ENCODE data around the gene GFRA1. TPM values are rescaled to one million over a fixed set of nuclear protein-coding genes. Genes with fewer than 3 reads are reported as not detected.
"Not testable (repeated sequence)": the region's sequence is repeated elsewhere in the genome, so short reads cannot be mapped to it uniquely, and the experiment has no call there.

GFRA1 gene
- total RNA-seq, 1 donor = under 0.01 TPM

GRCh38 chr10:116080553-116080952, 192.5 kb downstream of the GFRA1 start:
- DNase-seq (ENCODE audit: low read depth in 2 of 3, low spot score in 2 of 3) = no peak

- no peak for DNase-seq (ENCODE audit: low read depth in 2 of 3, low spot score in 2 of 3)
Measured at GRCh38 chr10:116079355-116079754, 193.7 kb downstream of the GFRA1 start.

GRCh38 chr10:116076621-116077020, 196.4 kb downstream of the GFRA1 start:
- no peak for DNase-seq (ENCODE audit: low read depth in 2 of 3, low spot score in 2 of 3)

- DNase-seq (ENCODE audit: low read depth in 2 of 3, low spot score in 2 of 3) = no peak
Measured at GRCh38 chr10:116073510-116073909, 199.5 kb downstream of the GFRA1 start.

- DNase-seq (ENCODE audit: low read depth in 2 of 3, low spot score in 2 of 3) = no peak
Measured at GRCh38 chr10:116073001-116073400, 200.0 kb downstream of the GFRA1 start.

GRCh38 chr10:116071453-116072148, 201.4 kb downstream of the GFRA1 start:
- DNase-seq (ENCODE audit: low read depth in 2 of 3, low spot score in 2 of 3) = no peak

GRCh38 chr10:116070743-116071320, 202.2 kb downstream of the GFRA1 start:
- DNase-seq (ENCODE audit: low read depth in 2 of 3, low spot score in 2 of 3) = no peak

GRCh38 chr10:116069856-116070255, 203.2 kb downstream of the GFRA1 start:
- no peak for DNase-seq (ENCODE audit: low read depth in 2 of 3, low spot score in 2 of 3)

GRCh38 chr10:116067825-116068224, 205.2 kb downstream of the GFRA1 start:
- DNase-seq (ENCODE audit: low read depth in 2 of 3, low spot score in 2 of 3) = no peak

- no peak for DNase-seq (ENCODE audit: low read depth in 2 of 3, low spot score in 2 of 3)
Measured at GRCh38 chr10:116063107-116063506, 209.9 kb downstream of the GFRA1 start.

GRCh38 chr10:116060864-116061263, 212.1 kb downstream of the GFRA1 start:
- DNase-seq (ENCODE audit: low read depth in 2 of 3, low spot score in 2 of 3) = no peak

GRCh38 chr10:116059320-116059719, 213.7 kb downstream of the GFRA1 start:
- DNase-seq (ENCODE audit: low read depth in 2 of 3, low spot score in 2 of 3) = no peak

GRCh38 chr10:116056445-116057293, 216.3 kb downstream of the GFRA1 start:
- no peak for DNase-seq (ENCODE audit: low read depth in 2 of 3, low spot score in 2 of 3)

GRCh38 chr10:116055917-116056252, 217.1 kb downstream of the GFRA1 start:
- DNase-seq (ENCODE audit: low read depth in 2 of 3, low spot score in 2 of 3) = no peak

- DNase-seq (ENCODE audit: low read depth in 2 of 3, low spot score in 2 of 3) = no peak
Measured at GRCh38 chr10:116055252-116055916, 217.6 kb downstream of the GFRA1 start.

GRCh38 chr10:116053910-116054309, 219.1 kb downstream of the GFRA1 start:
- no peak for DNase-seq (ENCODE audit: low read depth in 2 of 3, low spot score in 2 of 3)

GRCh38 chr10:116053009-116053730, 219.8 kb downstream of the GFRA1 start:
- DNase-seq (ENCODE audit: low read depth in 2 of 3, low spot score in 2 of 3) = not testable (repeated sequence)

- DNase-seq (ENCODE audit: low read depth in 2 of 3, low spot score in 2 of 3) = not testable (repeated sequence)
Measured at GRCh38 chr10:116052522-116052921, 220.5 kb downstream of the GFRA1 start.

- DNase-seq (ENCODE audit: low read depth in 2 of 3, low spot score in 2 of 3) = no peak
Measured at GRCh38 chr10:116049974-116050304, 223.1 kb downstream of the GFRA1 start.

- no peak for DNase-seq (ENCODE audit: low read depth in 2 of 3, low spot score in 2 of 3)
Measured at GRCh38 chr10:116049158-116049973, 223.6 kb downstream of the GFRA1 start.

Measured in hematopoietic multipotent progenitor cell (in vitro differentiated cells).